SW 1271 (cell line): ENCODE data around the gene SGCD.
"Not testable (repeated sequence)": the region's sequence is repeated elsewhere in the genome, so short reads cannot be mapped to it uniquely, and the experiment has no call there.

ENCODE experiments used
- DNase-seq, 2 experiments: peaks; one replicate each; lab custom pipeline; 2025; lab: John Stamatoyannopoulos, UW

The SGCD gene

DNA sequence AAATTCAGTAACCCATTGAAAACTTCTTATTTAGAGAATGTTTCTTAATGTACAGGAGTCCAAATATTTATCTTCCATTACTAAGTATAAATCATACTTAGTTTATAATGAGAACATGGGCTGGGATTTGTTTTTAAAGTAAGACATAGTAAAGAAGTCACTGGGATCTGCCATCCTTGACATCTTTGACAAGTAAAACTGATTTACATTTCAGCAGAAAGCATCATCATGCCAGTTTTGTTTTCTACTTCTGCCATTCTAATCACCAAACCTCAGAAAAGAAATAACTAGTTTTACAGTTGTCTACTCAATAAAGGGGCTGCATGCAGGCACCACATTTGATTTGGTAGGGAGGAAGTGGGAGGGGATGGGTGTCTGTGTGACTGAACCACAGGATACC is 301.5 kb downstream of the SGCD start:
- DNase-seq = no peak

DNA sequence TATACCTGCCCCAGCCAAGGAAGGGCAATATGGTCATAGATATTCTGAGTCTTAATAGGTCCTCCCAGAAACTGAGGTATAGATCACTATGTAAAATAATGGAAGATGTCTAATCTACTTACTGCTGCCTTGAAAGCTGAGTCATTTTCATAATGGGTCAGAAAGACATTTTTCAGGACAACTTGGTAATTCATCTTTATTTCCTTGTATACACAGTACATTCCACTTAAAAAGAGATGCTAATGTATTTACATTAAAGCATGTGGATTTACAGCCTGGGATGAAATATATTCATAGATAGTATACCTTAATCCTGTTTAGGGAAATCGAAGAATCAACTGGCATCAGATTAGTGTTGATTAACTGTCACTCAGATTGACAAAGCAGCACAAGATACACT is 304.0 kb downstream of the SGCD start:
- DNase-seq = no peak

DNA sequence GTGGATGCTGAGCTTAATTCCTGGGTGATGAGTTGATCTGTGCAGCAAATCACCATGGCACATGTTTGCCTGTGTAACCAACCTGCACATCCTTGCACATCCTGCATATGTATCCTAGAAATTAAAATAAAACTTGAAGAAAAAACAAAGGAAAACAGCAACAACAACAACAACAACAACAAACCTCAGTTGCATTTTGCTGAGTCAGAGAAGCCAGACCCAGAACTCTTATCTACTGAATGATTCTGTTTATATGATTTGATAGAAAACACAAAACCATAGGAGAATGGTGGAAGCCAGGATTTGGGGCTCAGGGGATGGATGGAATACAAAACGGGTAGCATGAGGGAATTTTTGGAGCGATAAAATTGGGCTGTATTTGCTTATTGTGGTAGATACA is 307.3 kb downstream of the SGCD start:
- no peak for DNase-seq

DNA sequence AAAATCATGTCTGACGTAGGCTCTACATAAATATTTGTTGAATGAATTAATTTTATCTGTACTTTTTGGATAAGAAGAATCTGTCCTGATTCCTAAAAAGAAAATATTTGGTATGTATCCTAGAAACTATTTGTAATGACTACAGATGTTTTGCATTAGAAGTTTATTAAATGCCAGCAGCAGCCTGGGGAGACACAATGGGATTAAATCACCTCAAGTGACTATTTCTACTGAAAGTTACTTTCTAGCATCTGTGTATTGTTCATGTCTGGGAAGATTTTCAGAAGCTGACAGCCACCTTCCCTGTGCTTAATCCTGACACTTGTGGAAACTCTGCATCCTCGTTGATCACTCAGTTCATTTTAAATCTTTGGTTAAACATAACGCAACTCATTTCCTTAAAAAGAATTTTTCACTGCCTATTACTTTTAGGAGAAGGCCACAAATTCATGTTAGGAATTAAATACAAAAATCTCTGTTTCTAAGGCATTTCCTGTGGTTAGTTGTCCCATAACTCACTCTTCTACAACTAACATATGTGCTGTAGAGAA is 313.8 kb downstream of the SGCD start:
- DNase-seq = no peak

GRCh38 chr5:156641686-156642085 is 314.7 kb downstream of the SGCD start:
- DNase-seq = no peak

- no peak for DNase-seq
Observed at GRCh38 chr5:156647034-156647451, 320.1 kb downstream of the SGCD start.

GRCh38 chr5:156654444-156654843 is 327.5 kb downstream of the SGCD start:
- DNase-seq = no peak

DNA sequence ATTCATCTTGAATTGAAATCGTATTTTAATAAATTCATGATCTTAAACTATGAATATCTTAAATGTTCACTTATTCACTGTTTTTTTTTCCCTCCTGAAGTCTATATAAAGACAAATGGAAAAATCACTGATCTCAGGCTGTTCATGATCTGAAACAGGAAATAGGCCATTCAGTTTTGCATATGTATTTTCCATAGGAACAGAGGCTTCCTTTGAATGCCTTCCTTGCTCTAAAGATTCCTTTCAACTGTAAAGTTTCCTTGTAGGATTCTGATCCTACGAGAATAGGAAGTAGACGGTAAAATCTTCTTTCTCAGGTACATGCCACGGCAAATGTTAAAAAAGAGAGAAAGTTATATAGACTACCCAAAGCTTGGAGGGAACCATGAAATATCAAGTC is 328.8 kb downstream of the SGCD start:
- no peak for DNase-seq

- DNase-seq = not testable (repeated sequence)
Observed at GRCh38 chr5:156664832-156665231, 337.9 kb downstream of the SGCD start.

DNA sequence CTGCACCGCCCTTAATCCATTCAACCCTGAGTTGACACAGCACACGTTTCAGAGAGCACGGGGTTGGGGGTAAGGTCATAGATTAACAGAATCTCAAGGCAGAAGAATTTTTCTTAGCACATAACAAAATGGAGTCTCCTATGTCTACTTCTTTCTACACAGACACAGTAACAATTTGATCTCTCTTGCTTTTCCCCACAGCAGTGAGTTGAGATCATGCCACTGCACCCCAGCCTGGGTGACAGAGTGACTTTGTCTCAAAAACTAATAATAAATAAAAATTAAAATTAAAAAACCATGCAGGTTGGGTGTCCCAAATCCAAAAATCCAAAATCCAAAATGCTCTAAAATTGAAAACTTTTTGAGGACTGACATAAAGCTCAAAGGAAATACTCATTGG is 339.7 kb downstream of the SGCD start:
- not testable (repeated sequence) for DNase-seq

DNA sequence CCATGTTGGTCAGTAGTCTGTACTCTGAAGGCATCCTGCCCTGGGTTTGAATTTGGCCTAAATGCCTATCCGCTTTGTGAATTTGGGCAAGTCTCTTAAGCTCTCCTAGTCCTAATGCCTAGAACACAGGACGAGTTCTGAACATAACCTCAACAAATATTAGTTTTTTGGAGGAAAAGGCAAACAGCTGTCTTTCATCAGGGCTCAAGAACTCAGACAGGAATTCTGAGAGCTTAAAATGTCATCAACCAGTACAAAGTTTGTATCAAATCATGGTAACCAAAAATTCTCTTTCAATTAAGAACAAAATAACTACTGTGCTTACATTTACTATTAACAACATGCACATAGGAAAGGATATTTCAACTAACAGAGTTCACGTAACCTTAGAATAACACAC is 340.7 kb downstream of the SGCD start:
- no peak for DNase-seq

DNA sequence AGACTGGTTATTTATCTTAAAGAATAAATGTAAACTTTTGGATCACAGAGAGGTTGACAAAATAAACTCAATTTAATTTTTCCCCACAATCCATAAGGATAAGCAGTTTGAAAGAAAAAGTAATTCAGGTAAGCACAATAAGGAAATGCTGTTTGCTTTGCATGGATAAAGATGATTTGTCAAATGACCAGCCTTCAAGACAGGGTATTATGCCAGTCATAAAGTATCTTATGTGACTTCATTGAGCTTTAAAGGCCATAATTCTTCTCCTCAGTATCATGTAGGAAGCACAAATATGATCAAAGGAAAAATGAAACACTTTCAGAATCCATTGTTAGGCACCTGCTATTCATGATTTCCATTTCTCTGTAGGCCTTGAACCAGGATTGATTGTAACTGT is 342.5 kb downstream of the SGCD start:
- no peak for DNase-seq

DNA sequence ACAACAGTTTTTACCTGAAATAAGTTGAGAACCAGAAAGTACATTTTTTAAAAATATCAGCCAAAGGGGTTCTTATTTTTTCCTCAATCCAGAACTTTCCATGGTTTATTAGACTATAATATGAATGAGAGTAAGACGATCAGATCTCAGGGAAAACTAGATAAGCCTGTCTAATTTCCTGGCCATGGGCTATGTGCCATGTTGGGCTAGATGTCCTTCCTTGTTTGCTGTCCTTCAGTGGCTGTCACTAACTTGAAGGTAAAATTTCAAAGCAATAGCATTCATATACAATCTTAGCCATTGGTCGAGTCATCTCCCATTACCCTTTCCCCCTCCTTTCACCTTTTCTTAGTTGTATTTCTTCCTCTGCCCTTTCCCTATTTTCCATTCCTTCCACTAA is 343.7 kb downstream of the SGCD start:
- DNase-seq = no peak

DNA sequence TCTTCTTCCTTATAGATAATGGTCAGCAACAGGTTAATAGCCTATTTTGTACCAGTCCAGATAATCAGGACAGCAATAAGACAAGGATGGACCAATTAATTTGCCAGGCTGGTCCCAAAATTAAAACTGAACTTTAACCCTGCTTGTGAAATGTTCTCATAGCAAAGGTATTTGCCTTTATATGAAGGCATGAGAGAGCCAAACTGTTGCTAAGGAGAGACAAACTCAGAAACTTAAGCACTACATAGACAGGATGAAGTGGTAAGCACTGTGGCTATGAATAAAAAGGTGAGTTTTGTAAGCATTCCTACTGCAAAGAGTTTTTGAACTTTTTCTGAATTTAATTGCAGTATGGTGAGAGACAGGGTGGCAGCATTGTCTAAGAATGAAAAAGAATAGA is 348.4 kb downstream of the SGCD start:
- no peak for DNase-seq

DNA sequence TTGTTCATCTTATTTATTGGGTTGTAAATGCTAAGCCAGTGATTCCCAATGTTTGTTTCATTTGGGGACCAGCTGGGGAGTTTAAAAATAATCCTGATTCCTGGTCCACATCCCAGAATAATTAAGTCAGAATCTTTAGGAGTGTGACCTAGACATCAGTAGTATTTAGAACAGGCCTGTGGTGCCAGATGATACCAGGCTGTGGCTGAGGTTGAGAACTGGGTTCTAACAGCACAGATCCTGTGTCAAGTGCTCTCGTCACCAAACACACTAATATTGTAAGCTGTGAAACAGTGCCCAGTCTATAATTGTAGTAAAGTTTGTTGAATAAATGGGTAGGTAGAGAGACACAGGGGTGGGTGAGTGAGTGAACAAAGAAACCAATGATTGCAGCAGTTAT is 351.0 kb downstream of the SGCD start:
- DNase-seq = no peak

DNA sequence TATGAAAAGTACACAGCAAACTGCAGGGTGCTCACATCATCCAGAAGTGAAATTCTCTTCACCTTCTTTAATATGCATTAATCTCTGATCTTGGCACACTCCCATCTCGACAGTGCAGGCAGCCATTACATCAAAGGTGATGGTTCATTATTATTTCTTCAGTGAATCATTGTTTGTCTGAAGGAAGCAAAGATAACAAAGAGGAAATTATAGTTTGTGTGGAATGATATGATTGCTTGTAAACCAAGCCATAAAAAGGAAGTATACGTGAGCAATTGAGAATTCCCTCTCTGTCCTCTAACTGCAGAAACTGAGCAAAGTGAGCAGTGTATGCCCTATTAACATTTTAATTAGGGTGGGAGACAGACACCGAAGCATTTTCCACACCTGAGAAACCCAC is 351.5 kb downstream of the SGCD start:
- DNase-seq = no peak

DNA sequence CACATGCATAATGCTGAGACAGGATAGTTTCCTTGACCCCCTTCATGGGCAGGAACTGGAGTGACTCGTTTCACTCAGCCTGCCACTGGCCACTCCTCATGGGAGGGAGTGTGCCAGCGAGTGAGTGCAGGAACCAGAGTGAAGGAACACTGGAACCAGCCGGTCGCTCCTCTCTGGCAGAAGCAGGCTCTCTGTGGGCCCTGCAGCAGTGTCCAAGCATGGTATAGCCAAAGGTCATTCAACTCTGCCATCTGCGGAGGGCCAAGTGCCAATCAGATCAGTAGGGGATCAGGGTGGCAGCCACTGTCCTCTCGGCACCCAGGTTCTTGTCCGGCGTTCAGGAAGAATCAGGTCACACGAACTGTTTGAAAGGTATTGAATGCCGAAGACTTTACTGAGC is 353.9 kb downstream of the SGCD start:
- no peak for DNase-seq

- no peak for DNase-seq
Observed at GRCh38 chr5:156681265-156681664, 354.3 kb downstream of the SGCD start.

- no peak for DNase-seq
Observed at GRCh38 chr5:156682971-156683370, 356.0 kb downstream of the SGCD start.

- no peak for DNase-seq
Observed at GRCh38 chr5:156683509-156683908, 356.5 kb downstream of the SGCD start.

- no peak for DNase-seq
Observed at GRCh38 chr5:156684216-156684615, 357.3 kb downstream of the SGCD start.

DNA sequence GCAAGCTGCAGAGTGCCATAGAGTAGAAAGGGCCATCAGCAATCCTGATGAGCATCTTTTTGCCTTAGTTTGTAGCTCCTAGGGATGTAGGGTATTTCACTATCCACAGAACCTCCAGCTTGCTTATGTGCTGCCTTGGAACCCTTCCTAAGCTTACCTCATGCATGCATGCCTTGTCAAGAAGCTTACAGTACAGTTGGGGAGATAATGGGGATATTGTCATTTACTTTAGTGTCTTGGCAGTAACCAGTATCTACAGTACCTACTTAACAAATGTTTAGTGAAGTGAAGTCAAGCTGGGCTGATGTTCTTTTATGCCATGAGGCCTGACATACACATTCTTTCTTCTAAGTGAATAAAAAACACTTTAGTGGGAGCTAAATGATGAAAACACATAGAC is 358.5 kb downstream of the SGCD start:
- no peak for DNase-seq

- DNase-seq = no peak
Observed at GRCh38 chr5:156686380-156686779, 359.4 kb downstream of the SGCD start.

DNA sequence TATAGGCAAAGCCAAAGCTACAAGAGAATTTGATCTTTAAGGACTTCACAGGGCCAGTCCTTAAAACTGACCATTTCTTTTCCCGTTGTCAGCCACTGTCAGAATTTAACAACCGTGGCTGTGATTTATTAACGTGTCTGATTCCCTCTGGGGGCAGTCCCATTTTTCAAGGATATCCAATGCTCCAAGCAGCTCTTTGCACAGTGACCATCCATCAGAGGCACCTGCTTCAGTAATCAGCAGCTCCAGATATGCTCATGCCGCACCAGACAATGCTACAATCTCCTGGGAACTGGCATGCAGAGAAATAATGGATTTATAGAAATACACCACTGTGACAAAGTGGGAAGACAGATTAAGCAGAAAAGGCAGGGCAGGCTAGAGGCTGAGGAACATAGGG is 359.8 kb downstream of the SGCD start:
- no peak for DNase-seq

- no peak for DNase-seq
Observed at GRCh38 chr5:156687514-156687913, 360.6 kb downstream of the SGCD start.
